ENCODE measurements around the gene MAB21L4. TPM values are rescaled to one million over a fixed set of nuclear protein-coding genes. Genes with fewer than 3 reads are reported as not detected.

Gene MAB21L4
- total and polyA plus RNA-seq, 7 donors: not detected

- no peak for TF ChIP-seq CTCF (IDR thresholded peaks at IDR 0.05)
- H3K27me3 ChIP-seq (ENCODE audit: insufficient read depth in 3 of 3, low read length in 2 of 3): no peaks in the 10 kb centered on the region
- no peaks in the 10 kb centered on the region for H3K36me3 ChIP-seq (ENCODE audit: insufficient read depth in 1 of 2, low read depth in 1 of 2)
- H3K9me3 ChIP-seq: no peaks in the 10 kb centered on the region
- ATAC-seq: peak; percentile 51 to 91 (median 74)
- 36 to 44% (median 42%) methylated on average over 20 to 23 of the region's 23 CpGs for WGBS, 3 donors
- no peak overlapping the region for H3K4me3 ChIP-seq
- peak overlapping the region; percentile 62 for H3K27ac ChIP-seq
- DNase-seq: peak in 1 of 2 donors; percentile 50
- intact Hi-C loops (cut with DNase I): no loop called here
- H3K4me1 ChIP-seq: peaks cover 12% of the 10 kb centered on the region
These were observed 2.9 kb upstream of the MAB21L4 start for GRCh38 chr2:240898731-240899467.

- peaks cover 12% of the 10 kb centered on the region for H3K4me1 ChIP-seq
- TF ChIP-seq CTCF (IDR thresholded peaks at IDR 0.05): no peak
- DNase-seq: no peak
- ATAC-seq: peak; percentile 14 to 68 (median 44)
- intact Hi-C loops (cut with DNase I): no loop called here
- no peak overlapping the region for H3K27ac ChIP-seq
- no peak overlapping the region for H3K4me3 ChIP-seq
- H3K9me3 ChIP-seq: no peaks in the 10 kb centered on the region
- WGBS, 3 donors: 52 to 63% (median 55%) methylated on average over 17 of the region's 17 CpGs
- no peaks in the 10 kb centered on the region for H3K36me3 ChIP-seq (ENCODE audit: insufficient read depth in 1 of 2, low read depth in 1 of 2)
- H3K27me3 ChIP-seq (ENCODE audit: insufficient read depth in 3 of 3, low read length in 2 of 3): no peaks in the 10 kb centered on the region
These were observed 2.3 kb upstream of the MAB21L4 start for GRCh38 chr2:240898108-240898730.

GRCh38 chr2:240896871-240897692, 1.1 kb upstream of the MAB21L4 start:
- 66 to 79% (median 74%) methylated on average over 22 to 23 of the region's 23 CpGs for WGBS, 3 donors
- TF ChIP-seq CTCF (IDR thresholded peaks at IDR 0.05): no peak
- DNase-seq: peak in 1 of 2 donors; percentile 47
- intact Hi-C loops (cut with DNase I): no loop called here
- peaks cover 12% of the 10 kb centered on the region for H3K4me1 ChIP-seq
- H3K4me3 ChIP-seq: no peak overlapping the region
- H3K27ac ChIP-seq: no peak overlapping the region
- no peaks in the 10 kb centered on the region for H3K27me3 ChIP-seq (ENCODE audit: insufficient read depth in 3 of 3, low read length in 2 of 3)
- no peaks in the 10 kb centered on the region for H3K36me3 ChIP-seq (ENCODE audit: insufficient read depth in 1 of 2, low read depth in 1 of 2)
- ATAC-seq: no peak
- no peaks in the 10 kb centered on the region for H3K9me3 ChIP-seq

- 52 to 71% (median 61%) methylated on average over 6 to 7 of the region's 7 CpGs for WGBS, 3 donors
- no peak overlapping the region for H3K4me3 ChIP-seq
- ATAC-seq: no peak
- intact Hi-C loops (cut with DNase I): no loop called here
- peaks cover 12% of the 10 kb centered on the region for H3K4me1 ChIP-seq
- no peaks in the 10 kb centered on the region for H3K9me3 ChIP-seq
- H3K27ac ChIP-seq: no peak overlapping the region
- no peaks in the 10 kb centered on the region for H3K36me3 ChIP-seq (ENCODE audit: insufficient read depth in 1 of 2, low read depth in 1 of 2)
- no peak for DNase-seq
- TF ChIP-seq CTCF (IDR thresholded peaks at IDR 0.05): no peak
- no peaks in the 10 kb centered on the region for H3K27me3 ChIP-seq (ENCODE audit: insufficient read depth in 3 of 3, low read length in 2 of 3)
These were observed 438 bp upstream of the MAB21L4 start for GRCh38 chr2:240896394-240896793.

All from psoas muscle (tissue), 8 donors.